ENCODE results near the gene ROPN1B.
"Not testable (repeated sequence)": the region's sequence is repeated elsewhere in the genome, so short reads cannot be mapped to it uniquely, and the experiment has no call there.

Gene ROPN1B

GRCh38 chr3:125968701-125969592, at the start of gene ROPN1B:
Gene ROPN1B (plus strand): TSS chr3:125969178. CDS start chr3:125972055, 2,877 bp downstream.
- not testable (repeated sequence) for DNase-seq

DNA sequence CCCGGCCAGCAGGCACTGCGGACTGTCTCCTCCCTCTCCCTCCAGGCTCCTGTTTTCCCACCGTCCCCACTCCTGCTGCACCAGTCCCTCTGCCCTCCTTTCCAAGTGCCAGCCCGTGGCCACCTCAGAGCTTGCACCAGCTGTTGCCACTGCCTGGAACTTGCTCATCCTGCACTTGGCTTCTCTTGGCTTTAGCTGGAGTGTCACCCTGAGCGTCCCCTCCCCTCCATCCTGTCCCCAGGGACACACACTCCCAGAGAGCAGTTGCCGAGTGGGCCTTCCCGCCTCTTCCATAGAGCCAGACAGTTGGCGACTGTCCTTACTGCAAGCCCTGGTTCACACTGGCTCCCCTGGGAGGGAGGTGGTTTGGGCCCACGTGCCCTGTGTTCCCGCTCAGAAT, 48.8 kb upstream of the ROPN1B start:
- DNase-seq: not testable (repeated sequence)

DNA sequence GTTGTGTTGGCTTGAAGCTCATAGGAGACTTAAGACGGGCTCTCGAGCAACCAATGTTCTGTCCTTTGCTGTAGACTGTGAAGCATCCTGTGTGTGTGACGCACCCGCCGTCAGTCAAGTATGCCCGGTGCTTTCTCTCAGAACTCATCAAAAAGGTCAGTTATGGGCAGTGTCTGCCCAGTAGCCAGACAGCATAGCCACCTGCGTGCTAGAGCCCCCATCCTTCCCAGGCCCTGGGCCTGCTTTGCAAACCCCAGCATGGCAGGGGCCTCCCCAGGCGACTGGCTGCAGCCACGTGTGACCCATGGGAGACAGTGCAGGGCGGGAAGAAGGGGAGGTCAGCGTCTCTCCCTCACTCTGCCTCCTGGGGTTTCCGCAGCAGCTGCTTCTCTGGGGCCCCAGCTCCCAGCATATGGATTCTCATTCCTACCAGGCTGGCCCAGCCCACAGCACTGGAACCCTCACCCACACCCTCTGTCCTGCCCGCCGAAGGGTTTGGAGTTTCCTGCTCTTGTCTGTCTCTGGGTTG, 48.2 kb upstream of the ROPN1B start:
- not testable (repeated sequence) for DNase-seq

DNA sequence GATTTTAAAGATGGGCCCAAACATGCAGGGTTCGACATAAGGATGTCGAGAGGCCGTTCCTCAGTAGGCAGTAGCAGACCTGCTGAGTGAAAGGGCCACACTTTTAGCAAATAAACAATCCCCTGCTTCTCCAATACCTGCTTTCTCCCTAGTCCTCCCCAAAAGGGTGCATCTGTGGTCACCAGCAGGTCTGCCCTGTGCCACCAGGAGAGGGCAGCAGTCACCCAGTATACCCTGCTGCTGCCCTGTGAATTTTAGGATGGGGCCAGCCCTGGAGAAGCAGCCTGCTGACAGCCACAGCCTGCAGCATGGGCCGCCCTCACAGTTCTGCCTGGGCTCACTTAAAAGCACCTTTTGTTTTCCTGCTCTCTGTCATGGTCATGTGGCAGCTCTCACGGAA, 47.3 kb upstream of the ROPN1B start:
- peak; percentile 43 for DNase-seq

- DNase-seq: not testable (repeated sequence)
Measured at GRCh38 chr3:125923324-125924115, 45.5 kb upstream of the ROPN1B start.

DNA sequence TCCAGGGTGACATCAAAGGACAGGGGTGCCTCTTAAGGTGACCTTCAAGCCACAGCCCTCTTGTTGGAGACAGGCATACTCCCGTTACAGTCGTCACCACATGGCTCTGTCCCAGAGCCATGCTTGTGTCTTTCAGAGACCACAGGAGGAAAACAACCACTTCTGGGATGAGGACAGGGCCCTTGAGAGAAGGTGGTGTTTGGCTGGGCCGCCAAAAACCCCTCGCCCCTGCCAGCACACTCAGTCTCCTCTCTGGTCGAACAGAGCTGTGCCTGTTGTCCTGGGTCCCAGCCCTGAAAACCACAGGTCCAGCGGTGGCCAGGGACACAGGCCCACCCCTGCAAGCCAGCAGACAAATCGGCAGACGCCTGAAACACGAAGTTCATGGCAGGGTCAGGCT, 44.7 kb upstream of the ROPN1B start:
- not testable (repeated sequence) for DNase-seq

DNA sequence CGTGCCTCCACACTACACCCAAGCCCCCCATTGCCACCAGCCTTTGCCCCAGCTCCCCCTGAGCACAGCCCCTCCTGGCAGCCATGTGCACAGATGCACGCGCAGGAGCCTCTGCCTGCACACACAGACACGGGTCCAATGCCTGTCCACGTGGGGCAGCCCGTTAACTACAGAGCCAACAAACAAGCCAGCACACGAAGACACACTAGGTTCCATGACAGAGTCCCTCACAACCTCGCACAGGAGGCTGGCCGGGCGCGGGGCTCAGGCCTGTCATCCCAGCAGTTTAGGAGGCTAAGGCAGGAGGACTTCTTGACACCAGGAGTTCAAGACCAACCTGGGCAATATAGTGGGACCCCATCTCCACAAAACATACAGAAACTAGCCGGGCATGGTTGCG, 43.3 kb upstream of the ROPN1B start:
- not testable (repeated sequence) for DNase-seq

- DNase-seq: peak; percentile 64
Measured at GRCh38 chr3:125928771-125929545, 40.0 kb upstream of the ROPN1B start.

DNA sequence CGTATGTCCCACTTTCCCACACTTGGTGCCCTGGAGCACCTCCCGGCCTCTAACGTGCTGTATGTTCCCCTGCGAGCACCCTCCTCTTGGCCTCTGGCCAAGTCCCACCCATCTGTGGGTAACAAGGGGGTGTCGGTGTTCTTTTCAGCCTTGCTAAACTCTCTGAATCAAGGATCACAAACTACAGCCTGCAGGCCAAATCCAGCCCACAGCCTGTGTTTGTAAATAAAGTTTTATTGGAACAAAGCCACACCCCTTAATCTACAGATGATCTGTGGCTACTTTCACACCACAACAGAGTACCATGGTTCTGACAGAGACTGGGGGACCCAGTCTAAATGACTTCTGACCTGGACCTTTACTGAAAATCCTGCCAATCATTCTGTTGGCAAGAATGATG, 39.2 kb upstream of the ROPN1B start:
- DNase-seq: not testable (repeated sequence)

DNA sequence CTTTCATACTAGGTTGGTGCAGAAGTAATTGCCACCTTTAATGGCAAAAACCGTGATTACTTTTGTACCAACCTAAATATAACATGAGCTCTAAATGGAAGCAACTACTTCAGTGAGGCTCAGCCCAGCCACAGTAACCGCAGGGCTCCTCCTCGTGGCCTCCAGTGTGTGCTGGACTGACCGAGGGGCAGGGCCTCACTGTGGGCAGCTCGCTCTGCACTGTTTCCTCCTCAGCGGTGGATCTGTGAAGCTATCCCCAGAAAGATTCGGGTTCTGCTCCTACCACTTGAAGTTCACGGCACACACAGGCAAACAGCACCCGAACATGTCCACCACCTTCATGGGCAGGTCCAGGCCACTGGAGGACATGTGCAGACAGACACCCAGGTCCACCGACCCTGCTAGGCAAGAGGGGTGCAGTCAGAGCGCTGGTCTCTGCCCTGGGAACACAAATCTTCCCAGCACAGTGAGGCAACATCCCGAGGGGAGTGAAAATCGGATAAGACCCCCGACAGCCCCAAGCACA, 37.6 kb upstream of the ROPN1B start:
- not testable (repeated sequence) for DNase-seq

DNA sequence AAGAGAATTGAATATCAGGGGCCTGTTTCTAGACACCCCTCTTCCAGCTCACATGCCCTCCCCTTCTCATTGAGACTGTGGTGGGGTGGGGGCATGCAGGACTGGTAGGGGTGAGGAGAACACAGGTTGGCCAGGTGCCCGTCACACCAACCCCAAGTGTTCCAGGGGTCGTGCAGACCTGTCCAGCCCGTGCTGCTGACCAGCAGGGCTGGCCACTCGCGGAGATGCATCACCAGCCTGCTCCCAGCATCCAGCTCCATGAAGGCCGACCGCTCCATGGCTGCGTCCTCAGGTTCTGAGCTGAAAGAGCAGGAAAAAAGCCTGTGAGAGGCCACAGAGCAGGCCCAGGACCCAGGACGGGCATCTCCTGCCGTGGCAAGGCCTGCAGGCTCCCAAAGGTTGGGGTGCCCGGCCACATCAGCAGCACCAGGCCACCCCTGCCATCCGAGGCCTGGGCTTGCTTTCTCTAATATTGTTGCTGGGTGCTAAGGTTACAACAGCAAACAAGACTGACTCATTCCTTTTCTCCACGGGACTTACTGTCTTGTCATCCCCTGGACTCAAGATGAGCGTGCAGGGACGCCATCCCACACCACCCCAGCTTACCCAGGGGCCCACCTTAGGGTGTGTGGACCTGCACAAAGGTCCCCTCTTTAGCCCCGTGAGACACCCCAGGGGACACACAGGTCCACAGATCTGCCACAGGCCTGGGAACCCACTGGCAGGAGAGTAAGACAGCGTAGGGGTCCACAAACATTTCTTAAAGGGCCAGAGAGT, 35.4 kb upstream of the ROPN1B start:
- not testable (repeated sequence) for DNase-seq

- not testable (repeated sequence) for DNase-seq
Measured at GRCh38 chr3:125935252-125935874, 33.6 kb upstream of the ROPN1B start.

DNA sequence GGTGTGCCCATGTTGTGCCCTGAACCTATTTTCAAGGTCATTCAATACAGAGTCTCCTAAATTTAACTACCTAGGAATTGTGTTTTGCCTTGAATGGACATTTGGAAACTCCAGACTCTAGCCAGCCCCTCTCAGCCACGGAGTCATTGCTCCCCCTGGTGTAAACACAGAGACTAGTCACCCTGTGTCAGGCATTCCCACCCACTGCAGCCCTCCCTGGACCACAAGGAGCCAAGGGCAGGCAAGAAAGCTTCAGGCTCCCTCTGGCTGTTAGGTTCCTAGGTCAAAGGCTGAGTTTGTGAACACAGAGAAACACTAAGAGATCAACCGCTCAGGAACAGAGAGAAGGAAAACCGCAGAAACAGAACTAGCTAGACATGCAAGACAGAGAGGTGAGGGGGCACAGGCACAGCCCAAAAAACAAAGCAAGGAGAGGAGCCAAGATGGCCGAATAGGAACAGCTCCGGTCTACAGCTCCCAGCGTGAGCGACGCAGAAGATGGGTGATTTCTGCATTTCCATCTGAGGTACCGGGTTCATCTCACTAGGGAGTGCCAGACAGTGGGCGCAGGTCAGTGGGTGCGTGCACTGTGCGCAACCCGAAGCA, 32.7 kb upstream of the ROPN1B start:
- DNase-seq: peak; percentile 29

GRCh38 chr3:125936891-125937290, 32.1 kb upstream of the ROPN1B start:
- DNase-seq: not testable (repeated sequence)

DNA sequence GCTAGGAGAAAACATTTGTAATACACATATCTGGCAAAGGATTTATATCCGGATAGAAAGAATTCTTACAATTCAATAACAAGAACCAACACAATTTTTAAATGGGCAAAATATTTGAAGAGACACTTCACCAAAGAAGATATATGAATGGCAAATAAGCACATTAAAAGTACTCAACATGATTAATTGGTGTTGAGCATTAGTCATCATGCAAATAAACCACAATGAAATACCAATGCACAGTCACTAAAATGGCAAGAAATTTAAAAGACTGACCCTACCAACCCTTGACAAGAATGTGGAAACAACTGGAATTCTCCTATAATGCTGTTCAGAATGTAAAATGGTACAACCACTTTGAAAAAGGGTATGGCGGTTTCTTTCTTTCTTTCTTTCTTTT, 21.2 kb upstream of the ROPN1B start:
- not testable (repeated sequence) for DNase-seq

- not testable (repeated sequence) for DNase-seq
Measured at GRCh38 chr3:125948901-125949300, 20.1 kb upstream of the ROPN1B start.

GRCh38 chr3:125951176-125951575, 17.8 kb upstream of the ROPN1B start:
- not testable (repeated sequence) for DNase-seq

DNA sequence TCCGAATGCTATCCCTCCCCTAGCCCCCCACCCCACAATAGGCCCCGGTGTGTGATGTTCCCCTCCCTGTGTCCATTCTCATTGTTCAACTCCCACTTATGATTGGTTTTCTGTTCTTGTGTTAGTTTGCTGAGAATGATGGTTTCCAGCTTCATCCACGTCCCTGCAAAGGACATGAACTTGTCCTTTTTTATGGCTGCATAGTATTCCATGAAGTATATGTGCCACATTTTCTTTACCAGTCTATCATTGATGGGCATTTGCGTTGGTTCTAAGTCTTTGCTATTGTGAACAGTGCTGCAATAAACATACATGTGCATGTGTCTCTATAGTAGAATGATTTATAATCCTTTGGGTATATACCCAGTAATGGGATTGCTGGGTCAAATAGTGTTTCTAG, 12.0 kb upstream of the ROPN1B start:
- not testable (repeated sequence) for DNase-seq

- no peak for DNase-seq
Measured at GRCh38 chr3:125957674-125958510, 11.1 kb upstream of the ROPN1B start.
